Liver (tissue), 9 donors: ENCODE results near the gene DNAJC22. TPM values are rescaled to one million over a fixed set of nuclear protein-coding genes. Genes with fewer than 3 reads are reported as not detected.

Experiments
- DNase-seq: peaks from one replicate; pipeline ENCODE4 v3.0.0-alpha.2; 2017; ENCODE audit warnings: low spot score
- H3K27ac ChIP-seq, 2 donors: one replicate each; pipeline ENCODE4 v1.7.0; 2013; ENCODE audit warnings: inconsistent platforms in 2 of 2, low read length in 2 of 2, control low read depth in 1 of 2, low read depth in 1 of 2, mild to moderate bottlenecking in 1 of 2
- H3K27me3 ChIP-seq, 4 donors: one replicate each; pipeline versions ENCODE4 v1.6.1 to v1.7.0; 2013; ENCODE audit warnings: low read length in 3 of 4, inconsistent platforms in 1 of 4, mild to moderate bottlenecking in 1 of 4, moderate library complexity in 1 of 4; ENCODE audit not compliant: control insufficient read depth in 4 of 4, insufficient read depth in 4 of 4
- H3K36me3 ChIP-seq, 4 donors: one replicate each; pipeline versions ENCODE4 v1.6.1 to v1.7.0; 2013; ENCODE audit warnings: low read length in 3 of 4, mild to moderate bottlenecking in 3 of 4, low read depth in 1 of 4, moderate library complexity in 1 of 4; ENCODE audit not compliant: control insufficient read depth in 4 of 4, insufficient read depth in 3 of 4
- H3K4me1 ChIP-seq, 4 donors: one replicate each; pipeline versions ENCODE4 v1.6.1 to v1.7.0; 2013; ENCODE audit warnings: low read length in 3 of 4, mild to moderate bottlenecking in 3 of 4, moderate library complexity in 1 of 4; ENCODE audit not compliant: control insufficient read depth in 4 of 4, insufficient read depth in 4 of 4
- H3K4me3 ChIP-seq, 3 donors: one replicate each; pipeline versions ENCODE4 v1.6.1 to v1.7.0; 2013; ENCODE audit warnings: low read length in 3 of 3, control low read depth in 1 of 3, low read depth in 1 of 3, mild to moderate bottlenecking in 1 of 3
- H3K9ac ChIP-seq, 2 donors: one replicate each; pipeline ENCODE4 v1.7.0; 2013; ENCODE audit warnings: low read length in 2 of 2, mild to moderate bottlenecking in 2 of 2, moderate library complexity in 2 of 2, control low read depth in 1 of 2, low read depth in 1 of 2
- H3K9me3 ChIP-seq, 4 donors: one replicate each; pipeline versions ENCODE4 v1.6.1 to v1.7.0; 2013; ENCODE audit warnings: low read length in 3 of 4; ENCODE audit not compliant: control insufficient read depth in 4 of 4
- EGR1 ChIP-seq, 2 donors: IDR thresholded peaks; 2 replicates each; pipeline ENCODE4 v1.6.1; 2016 to 2018; ENCODE audit warnings: antibody characterized with exemption in 2 of 2, low read depth in 2 of 2
- FOXA1 ChIP-seq: IDR thresholded peaks from 2 replicates; pipeline ENCODE4 v1.6.1; 2016; ENCODE audit warnings: antibody characterized with exemption
- FOXA2 ChIP-seq: IDR thresholded peaks from 2 replicates; pipeline ENCODE4 v1.6.1; 2016; ENCODE audit warnings: antibody characterized with exemption
- GABPA ChIP-seq, 2 donors: IDR thresholded peaks in 1 of 2; conservative IDR thresholded peaks in 1 of 2; 2 replicates each; pipeline ENCODE4 v1.6.1; 2016; ENCODE audit warnings: antibody characterized with exemption in 2 of 2, mild to moderate bottlenecking in 1 of 2, moderate library complexity in 1 of 2
- HNF4A ChIP-seq, 2 donors: conservative IDR thresholded peaks; 2 replicates each; pipeline ENCODE4 v1.6.1; 2016; ENCODE audit warnings: antibody characterized with exemption in 2 of 2, mild to moderate bottlenecking in 2 of 2
- HNF4G ChIP-seq: IDR thresholded peaks from 2 replicates; pipeline ENCODE4 v1.6.1; 2016; ENCODE audit warnings: antibody characterized with exemption
- JUND ChIP-seq, 2 donors: IDR thresholded peaks; 2 replicates each; pipeline ENCODE4 v1.6.1; 2016; ENCODE audit warnings: antibody characterized with exemption in 2 of 2
- MAX ChIP-seq: IDR thresholded peaks from 2 replicates; pipeline ENCODE4 v1.6.1; 2016; ENCODE audit warnings: antibody characterized with exemption
- NR2F2 ChIP-seq: IDR thresholded peaks from 2 replicates; pipeline ENCODE4 v1.6.1; 2016; ENCODE audit warnings: antibody characterized with exemption
- RAD21 ChIP-seq, 2 donors: IDR thresholded peaks; 2 replicates each; pipeline ENCODE4 v1.6.1; 2016; ENCODE audit warnings: antibody characterized with exemption in 2 of 2, mild to moderate bottlenecking in 2 of 2
- REST ChIP-seq: IDR thresholded peaks from 2 replicates; pipeline ENCODE4 v1.6.1; 2016; ENCODE audit warnings: antibody characterized with exemption, mild to moderate bottlenecking
- RXRA ChIP-seq, 2 donors: IDR thresholded peaks; 2 replicates each; pipeline ENCODE4 v1.6.1; 2017 to 2018; ENCODE audit warnings: antibody characterized with exemption in 2 of 2, mild to moderate bottlenecking in 1 of 2
- SP1 ChIP-seq: IDR thresholded peaks from 2 replicates; pipeline ENCODE4 v1.6.1; 2018; ENCODE audit warnings: antibody characterized with exemption, mild to moderate bottlenecking
- TAF1 ChIP-seq: conservative IDR thresholded peaks from 2 replicates; pipeline ENCODE4 v1.6.1; 2016; ENCODE audit warnings: antibody characterized with exemption, mild to moderate bottlenecking
- YY1 ChIP-seq: IDR thresholded peaks from 2 replicates; pipeline ENCODE4 v1.6.1; 2016; ENCODE audit warnings: antibody characterized with exemption, mild to moderate bottlenecking
- ZBTB33 ChIP-seq: IDR thresholded peaks from 2 replicates; pipeline ENCODE4 v1.6.1; 2016; ENCODE audit warnings: antibody characterized with exemption
- WGBS: extraction: QIAGEN DNeasy Blood & Tissue Kit; methylation state at CpG from one replicate; pipeline ENCODE4 v1.1.7; 2013; 5-methylcytosine and 5-hydroxymethylcytosine counted together
- polyA plus RNA-seq, 2 donors: library from polyadenylated mRNA; stranded (reverse) in 1 of 2; unstranded in 1 of 2; fragments of 200-250 nt in 1 of 2; fragments of >200 nt in 1 of 2; fragmentation: Nextera tagmentation in 1 of 2; extraction: Ambion mirVana in 1 of 2; gene quantifications; one replicate each; pipeline versions ENCODE4 v1.2.1 to v1.2.3, GENCODE V29; 2013 to 2015
- total RNA-seq, 2 donors: library from RNA; depleted of rRNA; stranded (reverse); fragments of >200 nt; gene quantifications; one replicate each; pipeline ENCODE4 v1.2.3, GENCODE V29; 2014
- TF ChIP-seq, protein P1 (sequence below): IDR thresholded peaks from 2 replicates; pipeline ENCODE4 v1.6.1; 2016; ENCODE audit warnings: antibody characterized with exemption
- donor health status: healthy.
- donor health status: healthy.
- donor health status: healthy.
- donor health status: healthy.
- donor health status: healthy.

The DNAJC22 gene
- total and polyA plus RNA-seq, 4 donors = 16.6 to 49.4 (median 28.2) TPM

- no peak for DNase-seq
- peaks cover 10 to 30% (median 22%) of the 10 kb centered on the region in 4 donors for H3K4me1 ChIP-seq
- no peaks in the 10 kb centered on the region for H3K36me3 ChIP-seq
- H3K27me3 ChIP-seq = peaks cover 0 to 9% (median 4%) of the 10 kb centered on the region in 4 donors
- no peak overlapping the region for H3K4me3 ChIP-seq
- H3K9me3 ChIP-seq = no peaks in the 10 kb centered on the region
- 71% methylated on average over 5 of the region's 5 CpGs for WGBS
- TF ChIP-seq ZBTB33 (no peak), REST (no peak), MAX (no peak), YY1 (no peak), HNF4G (no peak), RXRA (IDR thresholded peaks at IDR 0.05) (no peak), FOXA2 (no peak), TAF1 (no peak), RAD21 (IDR thresholded peaks at IDR 0.05) (no peak), EGR1 (IDR thresholded peaks at IDR 0.05; ENCODE audit: low read depth in 2 of 2) (no peak), SP1 (no peak), HNF4A (conservative IDR thresholded peaks at IDR 0.05) (no peak), GABPA (IDR thresholded peaks at IDR 0.05 in 1 of 2, conservative IDR thresholded peaks at IDR 0.05 in 1 of 2) (no peak)
- TF ChIP-seq, protein P1, sequence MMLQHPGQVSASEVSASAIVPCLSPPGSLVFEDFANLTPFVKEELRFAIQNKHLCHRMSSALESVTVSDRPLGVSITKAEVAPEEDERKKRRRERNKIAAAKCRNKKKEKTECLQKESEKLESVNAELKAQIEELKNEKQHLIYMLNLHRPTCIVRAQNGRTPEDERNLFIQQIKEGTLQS = no peak
- H3K27ac ChIP-seq = no peak overlapping the region
- H3K9ac ChIP-seq = no peak overlapping the region
Observed at GRCh38 chr12:49339464-49339861, 7.2 kb upstream of the DNAJC22 start.

DNA sequence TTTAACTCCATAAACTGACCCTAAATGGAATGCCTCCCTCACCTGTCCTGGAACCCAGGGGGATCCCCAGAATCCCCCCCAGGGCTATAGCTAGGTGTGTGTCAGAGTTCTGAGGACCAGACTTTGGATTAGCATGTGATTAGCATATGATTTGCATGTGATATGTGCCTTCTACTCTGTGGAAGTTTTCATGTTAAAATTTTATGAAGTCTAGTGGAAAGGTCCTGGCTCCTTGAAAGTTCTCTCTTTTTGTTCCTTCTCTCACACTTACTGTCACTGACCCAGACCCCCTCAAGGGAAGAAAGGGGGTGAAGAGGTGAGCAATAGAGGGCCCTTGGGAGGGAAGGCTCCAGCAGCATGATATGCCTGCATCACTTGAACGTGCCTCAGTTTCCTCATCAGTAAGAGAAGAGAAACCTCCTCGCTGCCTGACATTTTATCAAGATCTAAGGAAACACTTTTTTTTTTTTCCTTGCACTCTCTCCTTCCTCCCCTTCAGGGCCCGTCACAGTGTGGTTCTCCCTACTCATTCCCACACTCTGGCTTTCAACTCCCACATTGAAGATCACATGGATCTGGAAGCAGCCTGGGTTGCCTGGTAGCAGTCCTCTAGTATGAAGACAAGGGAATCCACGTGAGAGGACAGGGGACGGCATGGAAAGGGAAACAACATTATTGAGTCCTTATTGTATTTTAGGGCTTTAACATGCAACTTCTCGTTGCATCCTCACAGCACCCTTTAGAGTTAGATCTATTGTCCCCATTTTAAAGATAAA, 6.4 kb upstream of the DNAJC22 start:
- Histone ChIP-seq H3K36me3 (no peaks in the 10 kb centered on the region), H3K27ac (no peak overlapping the region), H3K9ac (no peak overlapping the region), H3K27me3 (peaks cover 0 to 8% (median 2%) of the 10 kb centered on the region in 4 donors), H3K4me1 (peaks cover 10 to 33% (median 22%) of the 10 kb centered on the region in 4 donors), H3K9me3 (no peaks in the 10 kb centered on the region), H3K4me3 (no peak overlapping the region)
- TF ChIP-seq FOXA1 (no peak), YY1 (no peak), GABPA (IDR thresholded peaks at IDR 0.05 in 1 of 2, conservative IDR thresholded peaks at IDR 0.05 in 1 of 2) (no peak), RXRA (IDR thresholded peaks at IDR 0.05) (no peak), NR2F2 (no peak), EGR1 (IDR thresholded peaks at IDR 0.05; ENCODE audit: low read depth in 2 of 2) (no peak), JUND (IDR thresholded peaks at IDR 0.05) (no peak)
- WGBS = 78% methylated on average over 6 of the region's 6 CpGs
- no peak for DNase-seq
